Activated CD4-positive, CD25-positive, alpha-beta regulatory T cell (primary cell): ENCODE results near the gene CD101.
"Not testable (repeated sequence)": the region's sequence is repeated elsewhere in the genome, so short reads cannot be mapped to it uniquely, and the experiment has no call there.

Experiments
- DNase-seq, 4 experiments: peaks; one replicate each; lab custom pipeline; 2025; lab: John Stamatoyannopoulos, UW

Gene CD101, protein sequence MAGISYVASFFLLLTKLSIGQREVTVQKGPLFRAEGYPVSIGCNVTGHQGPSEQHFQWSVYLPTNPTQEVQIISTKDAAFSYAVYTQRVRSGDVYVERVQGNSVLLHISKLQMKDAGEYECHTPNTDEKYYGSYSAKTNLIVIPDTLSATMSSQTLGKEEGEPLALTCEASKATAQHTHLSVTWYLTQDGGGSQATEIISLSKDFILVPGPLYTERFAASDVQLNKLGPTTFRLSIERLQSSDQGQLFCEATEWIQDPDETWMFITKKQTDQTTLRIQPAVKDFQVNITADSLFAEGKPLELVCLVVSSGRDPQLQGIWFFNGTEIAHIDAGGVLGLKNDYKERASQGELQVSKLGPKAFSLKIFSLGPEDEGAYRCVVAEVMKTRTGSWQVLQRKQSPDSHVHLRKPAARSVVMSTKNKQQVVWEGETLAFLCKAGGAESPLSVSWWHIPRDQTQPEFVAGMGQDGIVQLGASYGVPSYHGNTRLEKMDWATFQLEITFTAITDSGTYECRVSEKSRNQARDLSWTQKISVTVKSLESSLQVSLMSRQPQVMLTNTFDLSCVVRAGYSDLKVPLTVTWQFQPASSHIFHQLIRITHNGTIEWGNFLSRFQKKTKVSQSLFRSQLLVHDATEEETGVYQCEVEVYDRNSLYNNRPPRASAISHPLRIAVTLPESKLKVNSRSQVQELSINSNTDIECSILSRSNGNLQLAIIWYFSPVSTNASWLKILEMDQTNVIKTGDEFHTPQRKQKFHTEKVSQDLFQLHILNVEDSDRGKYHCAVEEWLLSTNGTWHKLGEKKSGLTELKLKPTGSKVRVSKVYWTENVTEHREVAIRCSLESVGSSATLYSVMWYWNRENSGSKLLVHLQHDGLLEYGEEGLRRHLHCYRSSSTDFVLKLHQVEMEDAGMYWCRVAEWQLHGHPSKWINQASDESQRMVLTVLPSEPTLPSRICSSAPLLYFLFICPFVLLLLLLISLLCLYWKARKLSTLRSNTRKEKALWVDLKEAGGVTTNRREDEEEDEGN

DNA sequence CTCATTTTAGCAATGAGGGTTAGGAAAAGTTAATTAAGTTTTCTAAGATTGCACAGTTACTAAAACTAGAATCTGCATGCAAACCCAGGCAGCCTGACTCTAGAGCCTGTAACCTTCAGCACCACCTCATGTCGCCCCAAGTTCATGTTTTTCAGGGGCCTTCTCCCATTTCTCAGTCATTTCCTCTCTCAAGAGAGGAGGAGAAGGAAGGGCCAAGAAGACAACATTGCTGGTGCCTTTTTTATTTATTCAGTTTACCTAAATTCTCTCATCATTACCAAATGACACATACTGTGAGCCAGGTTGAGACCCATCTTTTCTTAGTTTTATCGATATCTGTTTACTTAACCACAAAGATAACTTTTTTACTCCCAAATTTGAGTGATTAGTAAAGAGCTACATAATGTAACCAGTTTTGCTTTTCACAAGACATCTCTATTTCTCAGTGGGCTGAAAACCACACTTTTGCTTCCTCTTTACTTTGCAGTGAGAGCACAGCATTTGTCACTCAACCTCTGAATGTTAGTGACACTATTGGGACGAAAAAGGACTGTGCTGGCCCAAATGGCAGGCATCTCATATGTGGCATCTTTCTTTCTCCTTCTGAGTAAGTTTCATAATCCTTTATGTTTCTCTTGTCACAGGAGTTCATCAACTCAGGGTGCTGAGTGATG is at the start of gene CD101:
Gene CD101, plus strand, starts transcription at position 507 of the 674 bp plus-strand sequence. Its CDS starts 58 bp downstream, at position 565.
- DNase-seq, result no peak

DNA sequence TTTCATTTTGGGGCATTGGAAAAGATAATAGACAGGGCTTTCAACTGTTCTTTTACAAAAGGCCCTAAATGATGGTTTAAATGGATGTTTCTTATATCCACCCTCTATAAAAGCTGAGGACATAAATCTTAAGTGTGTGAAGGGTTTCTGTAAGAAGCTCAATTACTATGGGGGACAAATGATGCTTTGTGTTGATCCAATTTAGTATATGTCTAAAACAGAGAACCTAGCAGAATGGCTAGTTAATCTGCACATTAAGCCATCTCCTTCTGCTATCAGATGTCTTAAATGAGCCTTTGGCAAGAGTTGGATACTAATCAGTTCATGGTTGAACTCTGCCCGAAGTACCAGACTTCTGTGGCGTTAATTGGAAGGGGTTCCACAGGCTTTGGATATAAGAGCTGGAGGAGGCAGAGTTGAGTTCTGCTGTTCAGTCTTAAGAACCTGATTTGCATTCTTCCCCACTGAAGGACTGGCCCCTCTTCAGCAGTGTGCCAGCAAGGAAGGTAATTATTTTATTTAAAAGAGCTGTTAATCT is 48.8 kb upstream of the CD101 start:
- DNase-seq, result no peak

DNA sequence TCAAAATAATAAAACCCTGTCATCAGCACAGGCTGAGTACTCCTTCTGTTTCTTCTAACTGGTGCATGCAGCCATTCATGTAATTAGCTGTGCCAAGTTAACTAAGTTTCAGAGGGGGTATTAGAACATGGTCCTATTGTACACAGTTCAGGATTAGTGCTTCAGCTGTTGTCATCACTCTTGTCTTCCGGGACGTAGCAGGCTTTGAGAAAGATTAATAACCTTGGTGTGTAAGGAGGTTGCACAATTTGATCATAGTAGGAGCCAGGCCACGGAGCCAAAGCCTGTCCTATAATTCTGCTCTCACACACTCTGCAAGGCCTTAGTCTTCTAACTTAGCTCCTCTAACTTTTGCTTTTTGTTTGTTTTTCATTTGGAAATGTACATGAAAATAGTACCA is 47.1 kb upstream of the CD101 start:
- DNase-seq, result no peak

DNA sequence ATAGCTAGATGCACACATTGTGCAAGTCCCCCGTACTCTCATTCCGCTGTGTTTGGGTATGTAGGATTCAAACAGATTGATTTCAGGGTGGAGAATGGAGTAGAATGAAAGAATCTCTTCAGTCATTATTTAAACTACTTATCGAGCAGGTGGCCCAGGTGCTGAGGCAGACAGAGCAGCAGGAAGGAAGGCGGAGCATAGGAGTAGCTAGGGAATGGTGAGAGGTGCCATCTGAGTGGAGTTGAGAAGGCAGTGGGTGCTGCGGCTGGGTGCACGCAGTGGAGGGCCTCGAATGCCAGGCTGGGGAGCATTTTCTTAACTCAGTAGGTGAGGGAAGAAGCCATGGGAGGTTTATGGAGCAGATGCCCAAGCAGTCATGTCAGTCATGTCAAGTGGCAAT is 45.2 kb upstream of the CD101 start:
- DNase-seq, result no peak

DNA sequence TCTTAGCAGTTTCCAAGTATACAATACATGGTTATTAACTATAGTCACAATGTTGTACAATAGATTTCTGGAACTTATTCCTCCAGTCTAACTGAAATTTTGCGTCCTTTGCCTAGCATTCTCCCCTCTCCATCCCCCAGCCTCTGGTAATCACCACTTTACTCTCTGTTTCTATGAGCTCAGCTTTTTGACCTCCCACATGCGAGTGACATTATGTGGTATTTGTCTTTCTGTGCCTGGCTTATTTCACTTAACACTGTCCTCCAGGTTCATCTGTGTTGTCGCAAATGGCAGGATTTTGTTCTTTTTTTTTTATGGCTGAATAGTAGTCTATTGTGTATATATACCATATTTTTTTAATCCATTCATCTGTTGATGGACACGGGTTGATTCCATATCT is 43.9 kb upstream of the CD101 start:
- DNase-seq, result no peak

DNA sequence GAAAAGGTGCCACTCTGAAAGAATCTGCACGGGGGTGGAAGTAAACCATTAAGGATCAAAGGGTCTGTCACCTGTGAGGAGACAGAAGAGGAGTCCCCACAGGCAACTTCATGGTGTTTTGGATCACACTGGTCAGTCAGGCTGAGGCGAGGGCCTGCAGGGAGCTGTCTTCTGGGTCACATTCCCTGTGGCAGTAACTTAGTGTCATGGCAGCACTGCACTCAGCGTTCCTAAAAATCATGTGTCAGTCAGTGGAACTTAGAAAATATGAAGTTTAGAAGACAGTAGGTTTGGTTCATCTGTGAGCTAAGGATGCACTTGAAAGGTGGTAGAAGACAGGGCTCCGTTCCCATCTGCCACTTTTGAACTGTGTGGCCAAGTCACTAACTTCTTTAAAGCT is 43.5 kb upstream of the CD101 start:
- no peak for DNase-seq

DNA sequence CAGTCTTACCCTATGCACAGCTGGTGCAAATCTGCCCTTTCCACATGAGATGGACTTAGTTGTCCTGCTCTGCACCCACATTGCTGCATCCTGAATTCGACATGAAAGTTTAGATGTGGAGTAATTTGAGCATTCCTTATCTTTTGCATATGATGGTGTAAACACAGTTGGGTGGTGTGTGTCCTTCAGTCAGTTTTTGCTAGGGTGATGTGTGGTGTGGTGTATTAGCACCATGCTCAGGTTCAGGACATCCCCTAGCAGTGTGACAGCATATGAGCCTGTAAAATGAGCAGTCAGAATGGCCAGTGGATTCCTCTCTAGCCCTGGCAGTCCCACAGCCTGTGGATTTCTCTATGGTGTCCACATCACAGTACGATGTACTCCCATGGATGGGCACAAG is 42.6 kb upstream of the CD101 start:
- no peak for DNase-seq

DNA sequence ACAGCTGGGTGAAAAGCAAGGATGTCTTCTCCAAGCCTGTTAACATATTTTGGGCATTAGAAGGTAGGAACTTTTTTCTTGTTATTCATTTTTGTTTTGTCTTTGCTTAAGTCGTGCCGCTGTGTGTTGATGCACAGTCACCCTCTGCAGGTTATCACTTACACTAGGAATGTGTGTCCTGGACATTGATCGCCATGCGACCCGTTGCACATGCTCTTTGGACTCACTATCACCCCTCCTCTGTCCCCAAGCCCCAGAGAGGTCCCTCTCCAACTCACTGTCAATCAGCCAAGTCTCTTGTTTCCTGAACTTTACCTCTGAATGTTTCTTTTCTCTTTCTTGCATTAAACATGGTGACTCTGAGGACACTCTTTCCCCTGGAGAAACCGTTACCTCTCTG is 40.0 kb upstream of the CD101 start:
- no peak for DNase-seq

DNA sequence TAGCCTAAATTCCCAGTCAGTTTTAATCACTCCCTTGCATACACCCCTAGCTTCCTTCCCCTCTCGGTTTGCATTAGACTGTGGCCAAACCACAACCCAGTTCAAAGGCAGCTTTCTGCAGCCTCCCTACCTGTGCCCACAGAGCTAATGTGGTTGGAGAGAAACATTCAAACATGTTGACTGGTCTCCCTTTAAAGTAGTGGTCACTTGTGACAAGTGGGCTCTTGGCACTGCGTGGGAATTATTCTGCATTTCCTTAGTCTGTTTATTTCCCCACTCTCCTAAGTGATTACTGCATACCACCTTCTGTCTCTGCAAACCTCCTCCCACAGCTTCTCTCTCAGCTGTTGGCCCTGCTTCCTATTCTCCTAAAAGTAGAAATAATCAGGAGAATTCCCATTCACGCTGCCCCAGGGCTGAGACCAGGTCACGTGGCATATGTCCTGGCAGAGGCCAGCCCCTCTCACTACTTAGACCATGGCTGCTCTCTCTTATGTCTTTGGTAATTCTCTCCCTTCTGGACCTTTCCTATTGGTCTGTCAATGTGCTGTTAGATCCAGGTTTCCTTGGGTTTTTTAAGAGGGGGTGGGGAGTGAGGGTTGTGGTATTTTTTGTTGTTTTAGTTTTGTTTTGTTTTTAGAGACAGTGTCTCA is 38.4 kb upstream of the CD101 start:
- DNase-seq, result no peak

DNA sequence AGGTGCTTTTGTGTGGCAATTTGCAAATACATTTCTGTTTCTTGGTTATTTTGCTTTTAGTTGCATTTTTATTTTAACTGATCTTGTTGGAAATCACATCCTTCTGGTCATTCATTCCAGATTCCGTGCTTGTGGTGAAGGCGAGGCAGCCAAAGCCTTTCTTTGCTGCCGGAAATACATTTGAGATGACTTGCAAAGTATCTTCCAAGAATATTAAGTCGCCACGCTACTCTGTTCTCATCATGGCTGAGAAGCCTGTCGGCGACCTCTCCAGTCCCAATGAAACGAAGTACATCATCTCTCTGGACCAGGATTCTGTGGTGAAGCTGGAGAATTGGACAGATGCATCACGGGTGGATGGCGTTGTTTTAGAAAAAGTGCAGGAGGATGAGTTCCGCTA is 34.8 kb upstream of the CD101 start:
- no peak for DNase-seq

DNA sequence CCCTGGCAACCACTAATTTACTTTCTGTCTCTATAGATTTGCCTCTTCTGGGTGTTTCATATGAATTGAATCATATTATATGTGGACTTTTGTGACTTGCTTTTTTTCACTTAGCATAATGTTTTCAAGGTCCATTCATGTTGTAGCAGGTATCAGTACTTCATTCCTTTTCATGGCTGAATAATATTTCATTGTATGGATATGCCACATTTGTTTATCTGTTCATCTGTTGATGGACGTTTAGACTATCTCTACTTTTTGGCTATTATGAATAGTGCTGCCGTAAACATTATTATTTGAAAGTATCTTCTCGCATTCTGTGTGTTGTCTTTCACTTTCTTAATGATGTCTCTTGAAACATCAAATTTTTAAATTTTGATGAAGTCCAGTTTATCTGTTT is 32.8 kb upstream of the CD101 start:
- no peak for DNase-seq

DNA sequence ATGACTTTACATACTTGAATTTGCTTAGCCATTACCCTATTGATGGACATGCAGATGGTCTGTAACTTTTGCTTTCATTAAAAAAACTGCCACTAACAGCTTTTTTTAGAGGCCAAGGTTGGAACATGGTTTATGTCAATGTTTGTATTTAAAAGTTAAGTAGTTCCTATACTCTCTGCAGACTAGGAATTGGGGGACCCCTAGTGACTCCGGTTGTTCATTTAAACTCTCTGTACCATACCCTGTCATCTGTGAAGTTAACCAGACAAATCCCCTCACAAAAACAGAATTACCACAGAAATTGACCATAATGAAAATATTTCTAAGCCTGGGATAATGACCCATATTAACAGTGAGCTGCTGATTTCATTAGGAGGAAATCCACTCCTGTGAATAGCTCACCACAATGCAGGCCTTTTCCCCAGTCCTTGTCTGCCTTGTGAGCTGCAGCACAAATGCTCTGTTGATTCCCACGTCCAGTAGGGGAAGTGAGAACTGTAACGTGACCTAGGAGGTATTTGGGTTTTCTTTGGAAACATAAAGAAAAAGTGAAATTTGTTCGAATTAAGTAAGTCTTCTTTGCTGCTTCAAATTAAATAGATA is 30.2 kb upstream of the CD101 start:
- DNase-seq, result no peak

DNA sequence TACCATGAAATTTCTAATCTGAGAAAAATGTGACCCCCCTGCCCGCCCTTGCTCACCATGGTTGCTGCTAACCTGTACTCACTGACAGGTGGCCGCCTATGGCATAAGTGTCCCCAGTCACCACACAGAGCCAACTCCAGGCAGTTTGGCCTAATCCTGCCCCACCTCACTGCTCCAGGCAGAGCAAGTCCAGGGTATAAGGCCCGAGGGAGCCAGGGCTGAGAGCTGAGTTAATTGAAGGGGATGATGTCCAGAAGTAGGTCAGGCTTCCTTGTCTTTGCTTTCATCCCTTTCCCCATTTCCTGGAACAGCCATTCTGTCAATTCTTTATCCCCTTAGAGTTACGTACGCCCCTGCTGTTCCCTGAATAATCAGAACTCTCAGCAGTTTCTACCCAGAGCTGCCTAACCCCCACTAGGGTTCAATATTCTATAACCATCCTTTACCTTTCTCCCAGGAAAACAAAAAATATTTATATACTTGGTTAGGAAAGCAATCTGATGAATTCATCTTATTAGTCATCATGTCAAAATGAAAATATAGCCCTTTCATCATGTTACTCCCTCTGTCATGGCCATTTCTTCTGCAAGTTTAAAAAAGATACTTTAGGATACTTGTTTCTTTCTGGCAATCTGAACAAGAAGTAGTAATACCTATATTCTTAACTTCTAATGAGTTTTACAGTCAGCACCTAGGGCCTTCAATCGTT is 29.4 kb upstream of the CD101 start:
- DNase-seq, result no peak

DNA sequence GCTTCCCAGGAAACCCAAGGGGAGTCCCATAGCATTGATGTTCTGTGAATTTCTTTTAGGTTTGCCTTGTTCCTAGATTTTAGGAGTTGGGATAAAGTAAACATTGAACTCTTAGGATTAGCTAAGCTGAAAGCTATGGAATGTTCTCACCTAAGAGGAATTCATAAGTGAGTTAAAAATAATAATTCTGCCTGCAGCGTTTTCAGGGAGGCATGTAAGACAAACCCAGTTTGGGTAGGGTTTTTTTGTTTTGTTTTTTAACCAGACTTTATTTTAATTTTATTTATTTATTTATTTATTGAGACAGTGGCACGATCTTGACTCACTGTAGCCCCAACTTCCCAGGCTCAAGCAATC is 28.9 kb upstream of the CD101 start:
- no peak for DNase-seq

DNA sequence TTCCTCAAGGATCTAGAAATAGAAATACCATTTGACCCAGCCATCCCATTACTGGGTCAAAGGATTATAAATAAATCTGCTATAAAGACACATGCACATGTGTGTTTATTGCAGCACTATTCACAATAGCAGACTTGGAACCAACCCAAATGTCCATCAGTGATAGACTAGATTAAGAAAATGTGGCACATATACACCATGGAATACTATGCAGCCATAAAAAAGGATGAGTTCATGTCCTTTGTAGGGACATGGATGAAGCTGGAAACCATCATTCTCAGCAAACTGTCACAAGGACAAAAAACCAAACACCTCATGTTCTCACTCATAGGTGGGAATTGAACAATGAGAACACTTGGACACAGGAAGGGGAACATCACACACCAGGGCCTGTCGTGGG is 21.3 kb upstream of the CD101 start:
- not testable (repeated sequence) for DNase-seq

DNA sequence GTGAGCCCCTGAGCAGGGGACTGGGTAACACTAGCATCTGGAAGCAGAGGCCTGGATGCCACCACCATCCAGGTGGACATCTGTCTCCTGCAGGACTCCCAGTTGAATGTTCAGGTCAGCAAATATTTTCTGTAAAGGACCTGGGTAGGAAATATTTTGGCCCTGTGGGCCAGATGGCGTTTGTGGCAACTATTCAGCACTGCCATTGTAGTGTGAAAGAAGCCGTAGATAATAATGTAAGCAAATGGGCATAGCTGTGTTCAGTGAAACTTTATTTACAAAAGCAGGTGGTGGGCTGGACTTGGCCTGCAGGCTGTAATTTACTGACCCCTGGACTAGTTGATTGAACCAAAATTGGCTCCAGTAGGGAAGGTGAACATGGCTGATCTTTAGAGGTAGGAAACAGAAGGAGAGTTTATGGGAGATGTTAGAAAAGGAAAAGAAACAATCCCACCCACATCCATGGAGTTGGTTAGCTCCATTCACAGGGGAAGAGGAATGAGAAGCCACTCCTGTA is 20.0 kb upstream of the CD101 start:
- DNase-seq, result no peak

DNA sequence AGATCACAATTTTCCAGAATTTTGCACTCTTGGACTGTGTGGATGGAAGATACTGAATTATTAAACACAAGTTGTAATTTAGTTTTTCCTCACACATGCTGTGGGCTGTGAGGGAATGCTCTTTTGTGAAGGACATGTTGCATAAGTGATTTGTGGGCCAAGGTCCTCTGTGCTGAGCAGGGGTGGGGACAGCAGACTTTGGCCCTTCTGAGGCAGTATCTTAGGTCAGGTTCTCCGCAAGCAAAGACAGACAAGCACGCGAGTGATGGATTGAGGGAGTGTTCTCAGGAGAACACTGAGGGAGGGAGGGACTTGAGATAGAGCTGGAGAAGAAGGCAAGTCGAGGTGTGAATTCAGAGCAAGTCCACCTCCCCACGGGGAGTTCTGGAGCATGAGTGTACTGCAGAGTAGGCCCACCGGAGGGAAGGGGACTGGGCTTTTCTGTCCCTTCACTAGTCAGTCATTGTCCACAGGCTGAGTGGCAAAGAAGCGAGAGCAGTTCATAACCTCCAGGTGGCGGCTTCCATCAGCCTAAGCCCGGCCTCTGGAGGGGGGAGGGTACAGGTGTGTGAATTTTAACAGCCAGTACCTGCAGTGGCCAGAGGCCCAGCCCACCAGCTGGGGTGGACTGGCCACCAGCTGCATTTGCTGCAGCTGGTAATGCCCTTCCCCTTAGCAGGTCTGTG is 19.1 kb upstream of the CD101 start:
- DNase-seq, result no peak

DNA sequence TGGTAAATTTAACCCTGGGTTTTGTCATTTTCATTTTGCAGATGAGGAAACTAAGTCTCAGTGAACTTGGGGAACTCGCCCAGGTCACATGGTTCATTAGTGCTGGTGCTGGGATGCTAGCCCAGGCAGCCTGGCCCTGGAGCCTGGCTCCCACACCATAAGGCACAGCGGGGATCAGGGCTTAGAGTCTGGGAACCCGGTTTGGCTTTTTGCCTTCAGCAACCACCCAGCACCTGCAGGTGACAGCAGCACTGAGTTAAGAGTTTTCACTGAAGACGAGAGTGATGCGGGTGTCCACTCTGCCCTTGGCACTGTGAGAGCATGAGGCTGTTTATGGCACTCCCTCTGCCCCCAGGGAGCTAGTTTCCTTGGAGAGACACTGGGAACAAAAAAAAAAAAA is 18.4 kb upstream of the CD101 start:
- DNase-seq, result no peak

DNA sequence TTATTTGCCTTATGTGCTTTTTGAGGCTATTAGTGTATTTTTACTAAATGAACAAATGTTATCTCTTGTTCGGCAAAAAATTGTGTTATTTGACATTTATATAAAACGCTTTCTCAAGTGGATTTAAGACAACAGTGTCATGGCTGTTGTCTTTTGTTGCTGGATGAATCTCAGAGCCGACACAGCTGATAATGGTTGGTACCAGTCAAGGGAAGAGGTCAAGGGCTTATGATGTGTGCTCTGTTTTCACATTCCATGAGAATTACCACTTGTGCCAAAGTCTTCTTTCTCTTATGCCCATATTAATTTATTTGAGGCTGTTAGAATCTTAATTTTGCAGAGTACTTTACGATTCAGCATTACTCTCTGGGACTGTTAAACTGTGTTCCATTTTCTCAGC is 17.9 kb upstream of the CD101 start:
- DNase-seq, result no peak
